ENCODE data around the gene POLR1E.

DNA sequence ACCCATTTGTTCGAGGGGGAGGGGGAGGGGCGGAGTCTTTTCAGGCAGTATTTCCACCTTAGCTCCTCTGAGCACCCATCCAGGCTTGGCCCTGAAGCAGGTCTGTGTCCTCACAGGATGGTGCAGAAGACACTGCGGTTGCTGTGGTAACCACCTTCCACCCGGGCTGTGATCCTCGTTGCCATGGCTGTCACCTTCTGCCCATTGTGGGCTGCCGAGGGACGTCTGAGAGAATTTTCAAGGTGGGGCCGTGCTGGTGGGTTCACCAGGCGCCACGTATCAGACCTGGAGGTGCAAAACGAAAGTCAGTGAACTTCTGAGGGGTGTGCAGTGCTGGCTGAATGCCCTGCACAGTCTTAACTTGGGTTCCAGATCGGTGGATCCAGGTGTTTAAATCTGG is 26.7 kb downstream of the POLR1E start:
- TF ChIP-seq POLR2AphosphoS5 (IDR thresholded peaks at IDR 0.05; ENCODE audit: insufficient read depth, low read depth, low read length) (no peak), POLR2A (IDR thresholded peaks at IDR 0.05; ENCODE audit: low read depth, low read length) (no peak)
- TF ChIP-seq, protein P1, sequence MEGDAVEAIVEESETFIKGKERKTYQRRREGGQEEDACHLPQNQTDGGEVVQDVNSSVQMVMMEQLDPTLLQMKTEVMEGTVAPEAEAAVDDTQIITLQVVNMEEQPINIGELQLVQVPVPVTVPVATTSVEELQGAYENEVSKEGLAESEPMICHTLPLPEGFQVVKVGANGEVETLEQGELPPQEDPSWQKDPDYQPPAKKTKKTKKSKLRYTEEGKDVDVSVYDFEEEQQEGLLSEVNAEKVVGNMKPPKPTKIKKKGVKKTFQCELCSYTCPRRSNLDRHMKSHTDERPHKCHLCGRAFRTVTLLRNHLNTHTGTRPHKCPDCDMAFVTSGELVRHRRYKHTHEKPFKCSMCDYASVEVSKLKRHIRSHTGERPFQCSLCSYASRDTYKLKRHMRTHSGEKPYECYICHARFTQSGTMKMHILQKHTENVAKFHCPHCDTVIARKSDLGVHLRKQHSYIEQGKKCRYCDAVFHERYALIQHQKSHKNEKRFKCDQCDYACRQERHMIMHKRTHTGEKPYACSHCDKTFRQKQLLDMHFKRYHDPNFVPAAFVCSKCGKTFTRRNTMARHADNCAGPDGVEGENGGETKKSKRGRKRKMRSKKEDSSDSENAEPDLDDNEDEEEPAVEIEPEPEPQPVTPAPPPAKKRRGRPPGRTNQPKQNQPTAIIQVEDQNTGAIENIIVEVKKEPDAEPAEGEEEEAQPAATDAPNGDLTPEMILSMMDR (IDR thresholded peaks at IDR 0.05; ENCODE audit: extremely low read depth in 1 of 2, insufficient read depth in 1 of 2, low read depth in 1 of 2, low read length in 2 of 2), result no peak
- TF ChIP-seq, protein P2, sequence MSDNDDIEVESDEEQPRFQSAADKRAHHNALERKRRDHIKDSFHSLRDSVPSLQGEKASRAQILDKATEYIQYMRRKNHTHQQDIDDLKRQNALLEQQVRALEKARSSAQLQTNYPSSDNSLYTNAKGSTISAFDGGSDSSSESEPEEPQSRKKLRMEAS (IDR thresholded peaks at IDR 0.05; ENCODE audit: insufficient read depth, insufficient read length), result no peak
